ENCODE results near the gene KREMEN1. TPM values are rescaled to one million over a fixed set of nuclear protein-coding genes. Genes with fewer than 3 reads are reported as not detected.

Gene KREMEN1
- total and polyA plus RNA-seq, 9 of the 15 experiments (the other 6 are each of a cell fraction or from before 2014, with no cell fraction given): 0.69 to 11.5 (median 4.3) TPM

DNA sequence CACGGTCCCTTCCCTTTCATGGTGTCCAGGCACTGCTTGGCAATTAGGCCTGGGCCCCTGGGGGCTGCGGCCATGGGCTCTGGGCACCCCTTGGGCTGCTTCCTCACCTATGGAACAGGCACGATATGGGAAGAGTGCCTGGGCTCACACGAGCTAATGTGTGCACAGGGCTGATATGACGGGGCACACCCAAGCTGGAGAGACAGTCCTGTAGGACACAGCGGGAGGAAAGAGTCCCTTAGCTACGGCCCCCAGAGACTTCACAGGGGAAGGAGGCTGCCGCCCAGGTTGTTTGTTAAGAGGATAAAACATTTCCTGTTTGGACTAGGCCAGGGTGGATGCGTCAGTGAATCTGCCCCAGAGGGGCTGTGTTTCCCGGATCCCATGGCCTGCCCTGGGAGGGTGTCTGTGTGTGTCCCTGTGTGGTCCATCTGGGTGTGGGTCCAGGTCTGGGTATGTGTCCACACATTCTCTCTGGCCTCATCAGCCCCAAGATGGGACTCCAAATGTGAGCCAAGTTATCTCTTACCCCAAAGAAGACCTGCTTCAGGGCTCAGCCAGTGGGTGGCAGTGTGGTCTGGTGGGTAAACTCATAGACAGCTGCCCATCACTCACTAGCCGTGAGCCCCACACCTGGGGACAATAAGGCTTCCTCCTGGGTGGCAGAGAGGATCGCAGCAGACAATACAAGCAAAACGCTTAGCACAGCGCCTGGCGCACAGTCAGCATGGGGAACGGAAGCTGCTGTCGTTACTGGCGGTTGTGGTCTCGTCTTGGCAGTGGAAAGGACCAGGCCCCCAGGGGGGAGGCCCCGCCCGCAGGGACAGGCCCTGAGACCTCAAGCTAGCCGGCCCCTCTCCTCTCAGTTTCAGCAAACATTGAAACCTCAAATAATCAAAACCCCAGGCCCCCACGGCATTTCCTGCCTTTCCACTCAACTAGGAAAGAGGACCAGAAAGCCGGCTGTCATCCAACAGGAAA, 129.7 kb downstream of the KREMEN1 start:
- BruUV-seq (replicated peaks): no TSS peak
- ATAC-seq (peak; percentile 73), DNase-seq (ENCODE audit: extremely low read depth in 1 of 4, low spot score in 3 of 4) (peak; percentile 35 to 79 (median 50)), FAIRE-seq (peak; percentile 86)
- Histone ChIP-seq H3K27ac (ENCODE audit: extremely low read depth, low read depth, low read length) (peak overlapping the region; percentile 79), H3K4me1 (replicated peaks in 1 of 2; ENCODE audit: control insufficient read depth in 2 of 2, insufficient read depth in 2 of 2, low read length in 2 of 2) (peaks cover 45 to 50% of the 10 kb centered on the region in 2 experiments), H3K79me2 (ENCODE audit: control insufficient read depth, insufficient read depth, low read length) (peaks cover 16% of the 10 kb centered on the region; the same call in 2 of the 3 replicates), H2AFZ (ENCODE audit: low read depth, low read length) (peak overlapping the region; percentile 87), H3K36me3 (ENCODE audit: control insufficient read depth, insufficient read depth, low read length) (no peaks in the 10 kb centered on the region), H3K4me2 (ENCODE audit: insufficient read depth, low read length) (peak overlapping the region; percentile 67), H3K4me3 (no peak overlapping the region), H4K20me1 (replicated peaks; ENCODE audit: control insufficient read depth, insufficient read depth, low read length) (no peaks in the 10 kb centered on the region), H3K27me3 (ENCODE audit: control insufficient read depth in 2 of 2, insufficient read depth in 2 of 2, low read length in 2 of 2) (no peaks in the 10 kb centered on the region), H3K9me1 (ENCODE audit: control insufficient read depth, insufficient read depth, low read length) (no peaks in the 10 kb centered on the region), H3K9me3 (replicated peaks; ENCODE audit: control insufficient read depth, insufficient read depth, low read depth, low read length) (no peaks in the 10 kb centered on the region), H3K9ac (ENCODE audit: insufficient read depth in 1 of 2, low read depth in 2 of 2, low read length in 2 of 2) (peak overlapping the region; percentile 61 to 74)
- intact Hi-C loops (cut with micrococcal nuclease) (no loop called here), in situ Hi-C loops (cut with MboI) (no loop called here)
- CTCF ChIA-PET (ENCODE audit: low intra/inter-chr PET ratio): interaction anchor here (0.8 kb wide), 1 partner anchor 43 kb away, joined by 3 read pairs; no protein-coding TSS in a partner anchor
- 5% methylated on average over 18 of the region's 24 CpGs for WGBS (ENCODE audit: insufficient coverage, low coverage, missing lambda C conversion rate)
- POLR2A ChIA-PET: interaction anchor here (0.6 to 1.3 kb wide), 5 partner anchors 48 to 402 kb away, joined by 3 to 4 read pairs (median 3); partner anchors contain the start of gene XBP1
- TF ChIP-seq, protein P1, sequence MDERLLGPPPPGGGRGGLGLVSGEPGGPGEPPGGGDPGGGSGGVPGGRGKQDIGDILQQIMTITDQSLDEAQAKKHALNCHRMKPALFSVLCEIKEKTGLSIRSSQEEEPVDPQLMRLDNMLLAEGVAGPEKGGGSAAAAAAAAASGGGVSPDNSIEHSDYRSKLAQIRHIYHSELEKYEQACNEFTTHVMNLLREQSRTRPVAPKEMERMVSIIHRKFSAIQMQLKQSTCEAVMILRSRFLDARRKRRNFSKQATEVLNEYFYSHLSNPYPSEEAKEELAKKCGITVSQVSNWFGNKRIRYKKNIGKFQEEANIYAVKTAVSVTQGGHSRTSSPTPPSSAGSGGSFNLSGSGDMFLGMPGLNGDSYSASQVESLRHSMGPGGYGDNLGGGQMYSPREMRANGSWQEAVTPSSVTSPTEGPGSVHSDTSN (CRISPR knock-in tag; IDR thresholded peaks at IDR 0.05; ENCODE audit: low read depth): no peak
- TF ChIP-seq, protein P1 (tag; conservative IDR thresholded peaks at IDR 0.05; ENCODE audit: low read depth): peak; percentile 73
- TF ChIP-seq GTF2A2 (tag; IDR thresholded peaks at IDR 0.05): no peak
- TF ChIP-seq PML (IDR thresholded peaks at IDR 0.05; ENCODE audit: low read length): no peak
- no peak for TF ChIP-seq FOXK2 (conservative IDR thresholded peaks at IDR 0.05 in 1 of 2, IDR thresholded peaks at IDR 0.05 in 1 of 2; ENCODE audit: low read depth in 2 of 2)
- TF ChIP-seq, protein P2, sequence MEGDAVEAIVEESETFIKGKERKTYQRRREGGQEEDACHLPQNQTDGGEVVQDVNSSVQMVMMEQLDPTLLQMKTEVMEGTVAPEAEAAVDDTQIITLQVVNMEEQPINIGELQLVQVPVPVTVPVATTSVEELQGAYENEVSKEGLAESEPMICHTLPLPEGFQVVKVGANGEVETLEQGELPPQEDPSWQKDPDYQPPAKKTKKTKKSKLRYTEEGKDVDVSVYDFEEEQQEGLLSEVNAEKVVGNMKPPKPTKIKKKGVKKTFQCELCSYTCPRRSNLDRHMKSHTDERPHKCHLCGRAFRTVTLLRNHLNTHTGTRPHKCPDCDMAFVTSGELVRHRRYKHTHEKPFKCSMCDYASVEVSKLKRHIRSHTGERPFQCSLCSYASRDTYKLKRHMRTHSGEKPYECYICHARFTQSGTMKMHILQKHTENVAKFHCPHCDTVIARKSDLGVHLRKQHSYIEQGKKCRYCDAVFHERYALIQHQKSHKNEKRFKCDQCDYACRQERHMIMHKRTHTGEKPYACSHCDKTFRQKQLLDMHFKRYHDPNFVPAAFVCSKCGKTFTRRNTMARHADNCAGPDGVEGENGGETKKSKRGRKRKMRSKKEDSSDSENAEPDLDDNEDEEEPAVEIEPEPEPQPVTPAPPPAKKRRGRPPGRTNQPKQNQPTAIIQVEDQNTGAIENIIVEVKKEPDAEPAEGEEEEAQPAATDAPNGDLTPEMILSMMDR (IDR thresholded peaks at IDR 0.05 in 2 of 3, conservative IDR thresholded peaks at IDR 0.05 in 1 of 3; ENCODE audit: insufficient read depth in 2 of 3, low read depth in 1 of 3, low read length in 3 of 3): peak; percentile 35 to 65 (median 51); a peak in 5 of 6 replicates
- TF ChIP-seq NONO (IDR thresholded peaks at IDR 0.05; ENCODE audit: low read depth in 2 of 2, low read length in 1 of 2): no peak
- 0 out of 2 replicates have a peak, but pooled peaks have one; percentile 29 for TF ChIP-seq EP400 (IDR thresholded peaks at IDR 0.05)
- TF ChIP-seq SMAD3 (CRISPR knock-in tag; conservative IDR thresholded peaks at IDR 0.05): no peak
- TF ChIP-seq ZNF551 (CRISPR knock-in tag; IDR thresholded peaks at IDR 0.05): no peak
- TF ChIP-seq, protein P3, sequence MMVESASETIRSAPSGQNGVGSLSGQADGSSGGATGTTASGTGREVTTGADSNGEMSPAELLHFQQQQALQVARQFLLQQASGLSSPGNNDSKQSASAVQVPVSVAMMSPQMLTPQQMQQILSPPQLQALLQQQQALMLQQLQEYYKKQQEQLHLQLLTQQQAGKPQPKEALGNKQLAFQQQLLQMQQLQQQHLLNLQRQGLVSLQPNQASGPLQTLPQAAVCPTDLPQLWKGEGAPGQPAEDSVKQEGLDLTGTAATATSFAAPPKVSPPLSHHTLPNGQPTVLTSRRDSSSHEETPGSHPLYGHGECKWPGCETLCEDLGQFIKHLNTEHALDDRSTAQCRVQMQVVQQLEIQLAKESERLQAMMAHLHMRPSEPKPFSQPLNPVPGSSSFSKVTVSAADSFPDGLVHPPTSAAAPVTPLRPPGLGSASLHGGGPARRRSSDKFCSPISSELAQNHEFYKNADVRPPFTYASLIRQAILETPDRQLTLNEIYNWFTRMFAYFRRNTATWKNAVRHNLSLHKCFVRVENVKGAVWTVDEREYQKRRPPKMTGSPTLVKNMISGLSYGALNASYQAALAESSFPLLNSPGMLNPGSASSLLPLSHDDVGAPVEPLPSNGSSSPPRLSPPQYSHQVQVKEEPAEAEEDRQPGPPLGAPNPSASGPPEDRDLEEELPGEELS (CRISPR knock-in tag; IDR thresholded peaks at IDR 0.05; ENCODE audit: borderline replicate concordance): no peak
- TF ChIP-seq ZNF3 (CRISPR knock-in tag; IDR thresholded peaks at IDR 0.05): no peak
- 0 out of 2 replicates have a peak, but pooled peaks have one; percentile 1 for TF ChIP-seq GTF2E2 (tag; IDR thresholded peaks at IDR 0.05)
